ENCODE data around the gene TMEM236.

TMEM236 gene

GRCh38 chr10:17833656-17834055, 81.7 kb downstream of the TMEM236 start:
- DNase-seq: no peak

GRCh38 chr10:17835688-17836087, 83.7 kb downstream of the TMEM236 start:
- DNase-seq: no peak

DNA sequence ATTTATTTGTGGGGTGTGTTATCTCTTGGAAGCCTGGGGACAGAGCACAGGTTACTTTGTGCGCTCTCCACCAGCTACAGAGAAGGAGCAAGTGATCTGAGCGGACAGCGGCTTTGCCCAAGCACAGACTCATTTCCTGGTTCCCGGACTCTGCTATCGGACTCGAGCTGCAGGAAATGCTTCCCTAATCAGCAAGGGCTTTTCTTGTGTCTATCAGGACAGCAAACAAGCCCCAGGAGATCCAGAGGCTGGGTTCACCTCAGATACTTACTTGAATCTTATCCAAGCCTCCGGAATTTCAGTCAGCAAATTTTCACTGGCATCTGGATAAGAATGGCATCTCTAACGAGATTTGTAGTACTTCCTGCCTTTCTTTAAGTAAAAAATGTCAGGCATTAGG, 84.9 kb downstream of the TMEM236 start:
- no peak for DNase-seq

DNA sequence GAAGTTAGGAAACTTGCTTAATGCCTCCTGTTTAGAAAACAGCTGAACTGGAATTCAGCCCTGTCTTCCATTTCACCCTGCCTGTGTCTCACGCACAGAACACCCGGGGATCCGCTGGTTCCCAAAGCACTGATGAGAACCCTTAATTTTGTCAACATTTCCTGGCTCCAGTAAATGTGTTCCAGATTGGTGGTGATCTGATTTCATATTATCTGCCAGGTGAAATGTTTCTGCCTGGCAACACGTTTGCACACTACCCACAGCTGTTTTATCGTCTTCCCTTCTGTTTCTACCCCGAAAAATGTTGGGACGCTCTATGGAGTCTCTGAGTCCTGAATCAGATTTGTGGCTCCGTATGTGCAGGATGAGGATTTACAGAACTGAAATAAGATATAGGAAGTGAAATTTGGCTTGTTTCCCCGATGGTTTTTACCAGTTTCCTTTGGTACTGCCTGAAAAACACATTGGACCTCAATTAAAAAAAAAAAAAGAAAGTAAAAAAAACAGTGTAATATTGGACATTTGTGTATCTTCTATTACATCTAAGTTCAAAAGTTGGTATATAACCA, 86.2 kb downstream of the TMEM236 start:
- no peak for DNase-seq

- DNase-seq: no peak
Measured at GRCh38 chr10:17841050-17841449, 89.0 kb downstream of the TMEM236 start.

DNA sequence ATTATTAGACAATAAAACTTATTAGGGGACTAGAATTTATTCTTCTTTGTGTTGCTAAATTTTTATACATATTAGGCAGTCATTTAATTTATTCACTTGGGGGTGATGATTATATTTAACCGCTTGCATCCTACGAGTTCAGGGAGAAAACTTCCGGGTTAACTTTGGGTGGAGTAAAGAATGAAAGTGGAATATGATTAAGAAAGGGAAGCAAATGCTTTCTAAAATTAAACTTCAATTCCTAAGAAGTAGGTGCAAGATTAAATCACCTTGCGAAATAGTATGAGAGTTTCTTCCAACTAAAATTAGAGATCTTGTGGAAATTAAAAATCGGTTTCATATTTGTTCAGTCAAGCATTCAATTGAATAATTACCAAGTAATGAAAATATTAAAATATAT, 90.6 kb downstream of the TMEM236 start:
- DNase-seq: no peak

- no peak for DNase-seq
Measured at GRCh38 chr10:17847585-17848296, 95.7 kb downstream of the TMEM236 start.

- no peak for DNase-seq
Measured at GRCh38 chr10:17848646-17849045, 96.6 kb downstream of the TMEM236 start.

Measured in NCI-H1092 (cell line).